GM21786 (cell line): ENCODE data around the gene PLEKHM3.

Experiments
- ATAC-seq: cut with Tn5 transposase; IDR thresholded peaks from one replicate; pipeline ENCODE4 v1.9.1; 2021; ENCODE audit not compliant: unreplicated experiment

The PLEKHM3 gene

DNA sequence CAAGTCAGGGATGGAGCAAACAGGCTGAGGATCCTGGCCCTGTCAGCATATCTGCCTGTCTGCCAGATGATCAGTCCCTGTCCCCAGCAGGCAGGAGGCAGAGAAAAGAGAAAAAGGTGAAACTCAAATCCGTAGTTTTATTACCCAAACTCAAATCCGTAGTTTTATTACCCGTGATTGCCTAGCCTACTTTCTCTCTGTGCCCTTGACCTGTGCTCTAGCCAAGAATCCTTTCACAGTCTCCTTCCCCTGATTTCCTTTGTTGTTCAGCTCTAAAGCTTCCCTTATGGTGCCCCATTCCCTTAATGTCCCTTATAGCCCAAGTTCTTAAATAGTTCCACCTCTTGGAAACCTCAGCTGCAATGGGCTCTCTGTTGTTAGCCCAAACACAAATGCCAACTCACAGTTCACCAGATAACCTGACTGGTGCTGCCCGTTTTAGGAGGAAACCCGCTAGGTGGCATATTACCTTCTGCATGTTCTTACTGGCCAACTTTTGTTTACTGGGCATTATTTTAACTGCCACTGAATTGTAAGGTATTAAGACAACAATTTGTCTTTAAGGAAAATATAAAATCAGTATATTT, 130.0 kb downstream of the PLEKHM3 start:
- ATAC-seq = no peak

DNA sequence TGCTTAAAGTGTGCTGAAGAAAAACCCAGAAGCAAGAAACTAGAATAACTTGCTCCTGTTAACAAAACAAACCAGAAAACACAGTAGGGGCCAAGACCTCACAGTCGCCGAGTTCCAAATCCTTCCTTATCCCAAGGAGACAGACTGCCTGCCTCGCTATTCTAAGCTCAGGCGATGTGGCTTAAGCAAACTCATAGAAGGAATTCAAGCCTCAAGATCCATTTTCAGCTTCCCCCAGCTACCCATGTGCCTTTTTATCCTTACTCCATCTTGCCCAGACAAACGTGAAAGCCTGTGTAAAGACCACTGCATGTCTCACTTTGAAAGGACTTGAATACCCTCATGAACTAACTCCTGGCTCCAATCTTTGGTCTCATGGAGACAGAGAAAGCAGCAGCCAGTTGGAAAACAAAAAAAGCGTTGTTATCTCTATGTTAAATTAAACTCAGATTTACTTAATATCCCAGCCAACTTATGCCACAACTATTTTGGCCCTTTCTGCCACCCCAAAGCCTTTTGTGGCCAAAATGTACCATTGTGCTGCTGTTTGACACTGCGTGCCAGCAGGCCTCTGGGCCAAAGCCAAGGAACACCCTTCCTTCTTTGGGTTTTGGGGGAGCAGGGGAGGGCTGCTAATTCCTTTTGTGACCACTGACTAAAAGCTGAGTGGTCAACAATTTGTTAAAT, 132.5 kb downstream of the PLEKHM3 start:
- ATAC-seq = no peak

DNA sequence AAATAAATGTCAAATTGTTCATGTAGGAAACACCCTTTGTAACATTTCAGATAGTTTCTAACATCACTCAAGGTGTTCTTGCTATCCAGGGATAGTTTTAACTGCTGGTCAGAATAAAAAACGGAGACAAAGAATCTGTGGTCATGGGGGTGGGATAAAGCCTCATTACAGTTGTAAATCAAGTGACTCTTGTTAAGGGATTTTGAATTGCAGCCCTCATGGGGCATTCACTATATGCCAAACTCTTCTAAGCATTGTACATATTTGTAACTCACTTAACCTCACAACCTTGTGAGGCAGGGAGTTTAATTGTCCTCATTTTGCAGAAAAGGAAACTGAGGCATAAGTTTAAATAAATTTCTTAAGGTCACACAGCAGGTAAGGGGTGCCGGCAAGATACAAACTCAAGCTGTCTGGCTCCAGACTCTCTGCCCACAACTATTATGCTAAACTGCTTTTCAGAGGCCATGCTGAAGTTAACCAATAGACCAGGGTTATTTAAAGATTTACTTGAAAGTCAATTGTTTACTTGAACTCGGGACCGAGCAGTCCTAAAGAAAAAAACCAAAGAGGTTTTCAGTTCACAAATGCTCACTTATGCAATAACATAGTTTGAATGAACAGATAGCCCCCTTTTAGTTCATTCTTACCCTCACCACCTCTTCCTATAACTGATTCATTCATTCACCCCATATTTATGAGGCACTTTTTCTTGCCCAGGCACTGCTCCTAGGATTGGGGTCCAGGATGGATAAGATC, 134.1 kb downstream of the PLEKHM3 start:
- no peak for ATAC-seq

DNA sequence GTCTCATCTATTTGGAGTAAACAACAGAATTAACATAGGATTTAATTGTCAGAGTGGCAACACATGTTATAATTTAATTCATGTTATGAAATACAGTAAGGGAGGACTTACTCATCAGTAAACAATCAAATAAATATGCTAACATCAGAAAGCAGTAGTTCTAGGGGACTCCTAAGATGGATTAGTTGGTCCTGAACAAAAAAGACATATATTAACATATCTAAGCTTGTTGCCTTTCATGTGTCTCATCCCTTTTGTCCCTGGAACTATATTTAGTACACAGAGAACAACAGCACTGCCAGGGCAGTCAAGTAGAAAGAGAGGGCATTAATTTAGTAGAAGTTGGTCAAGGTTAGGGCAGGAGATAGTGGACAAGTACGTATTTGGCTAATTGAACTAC, 137.8 kb downstream of the PLEKHM3 start:
- no peak for ATAC-seq

DNA sequence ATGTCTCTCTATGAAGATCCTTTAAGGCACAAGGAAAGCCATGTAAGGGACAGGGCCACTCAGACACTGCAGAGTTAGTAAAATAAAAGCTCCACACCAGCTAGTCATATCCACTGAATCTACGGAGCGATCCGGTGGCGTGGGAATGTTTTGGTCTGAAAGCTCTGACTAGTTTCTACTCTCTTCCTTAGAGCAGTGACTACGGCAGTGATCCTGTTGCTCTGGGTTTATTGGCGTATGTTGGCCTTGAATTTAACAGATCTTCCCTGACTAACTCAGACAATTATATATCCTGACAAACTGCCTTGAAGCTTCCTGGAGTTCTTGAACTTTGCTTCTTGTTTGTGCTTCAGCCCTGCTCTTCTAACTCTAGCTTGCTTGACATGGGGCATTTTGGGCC, 140.3 kb downstream of the PLEKHM3 start:
- no peak for ATAC-seq

DNA sequence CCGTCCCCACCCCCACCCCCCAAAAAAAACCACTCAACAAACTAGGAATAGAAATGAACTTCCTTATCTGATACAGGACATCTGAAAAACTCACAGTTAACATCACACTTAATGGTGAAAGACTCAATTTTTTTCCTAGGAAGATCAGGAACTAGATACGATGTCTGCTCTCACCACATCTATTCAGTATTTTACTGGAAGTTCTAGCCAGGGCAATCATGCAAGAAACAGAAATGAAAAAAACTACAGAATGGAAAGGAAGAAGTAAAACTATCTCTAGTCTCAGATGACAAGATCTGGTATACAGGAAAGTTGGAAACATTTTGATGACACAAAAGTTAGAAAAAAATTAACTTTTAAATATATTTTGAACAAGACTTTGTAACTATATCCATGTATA, 141.2 kb downstream of the PLEKHM3 start:
- no peak for ATAC-seq

DNA sequence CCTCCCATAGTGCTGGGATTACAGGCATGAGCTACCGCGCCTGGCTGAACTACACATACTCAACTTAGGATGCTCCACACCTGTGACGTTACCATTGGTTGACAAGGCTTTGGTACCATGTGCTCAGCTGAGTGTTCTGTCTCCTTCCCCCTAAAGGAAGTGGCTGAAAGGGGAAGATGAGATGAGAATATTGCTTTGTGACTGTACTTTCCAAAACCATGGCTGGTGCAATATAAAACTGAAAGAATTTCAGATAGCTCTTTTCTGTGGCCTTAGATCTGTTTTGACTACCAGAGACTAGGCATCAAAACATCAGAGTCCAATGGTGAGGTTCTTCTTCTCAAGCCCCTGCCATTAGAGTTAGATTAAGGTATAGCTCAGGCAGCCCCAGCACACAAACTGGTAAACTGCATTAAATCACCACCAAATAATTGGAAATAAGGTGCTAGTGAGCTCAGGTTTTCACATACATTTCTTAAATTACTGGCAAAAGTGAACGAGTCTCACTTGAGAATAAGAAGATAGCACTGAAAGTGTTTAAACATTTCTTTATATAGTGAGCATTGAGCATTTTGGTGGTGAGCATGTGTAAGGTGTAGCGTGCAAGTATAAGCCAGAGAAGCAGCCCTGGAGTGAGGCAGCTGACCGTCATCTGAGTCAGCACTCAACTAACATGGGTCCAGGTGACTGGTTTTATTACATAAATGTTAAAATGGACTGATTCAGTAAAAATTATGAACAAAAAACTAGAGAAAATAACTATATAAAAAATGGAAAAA, 142.1 kb downstream of the PLEKHM3 start:
- peak; percentile 68 for ATAC-seq

DNA sequence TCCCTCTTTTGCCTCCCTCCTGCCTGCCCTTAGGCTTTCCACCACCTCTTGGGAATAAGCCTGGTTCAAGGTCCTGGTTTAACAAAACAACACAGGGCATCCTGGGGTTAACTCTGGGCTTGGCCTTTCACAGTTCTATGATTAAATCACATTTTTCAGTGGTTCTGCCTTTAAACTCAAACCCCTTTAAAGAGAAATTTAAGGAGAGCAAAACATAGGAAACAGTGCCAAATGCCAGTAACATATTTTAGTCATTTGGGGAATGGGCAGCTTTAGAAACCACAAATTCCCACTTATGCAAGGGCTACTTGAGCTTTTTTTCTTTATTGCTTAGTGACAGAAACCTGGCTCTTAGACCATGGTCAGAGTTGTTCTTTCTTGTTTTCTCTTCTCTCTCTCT, 143.4 kb downstream of the PLEKHM3 start:
- ATAC-seq = no peak

DNA sequence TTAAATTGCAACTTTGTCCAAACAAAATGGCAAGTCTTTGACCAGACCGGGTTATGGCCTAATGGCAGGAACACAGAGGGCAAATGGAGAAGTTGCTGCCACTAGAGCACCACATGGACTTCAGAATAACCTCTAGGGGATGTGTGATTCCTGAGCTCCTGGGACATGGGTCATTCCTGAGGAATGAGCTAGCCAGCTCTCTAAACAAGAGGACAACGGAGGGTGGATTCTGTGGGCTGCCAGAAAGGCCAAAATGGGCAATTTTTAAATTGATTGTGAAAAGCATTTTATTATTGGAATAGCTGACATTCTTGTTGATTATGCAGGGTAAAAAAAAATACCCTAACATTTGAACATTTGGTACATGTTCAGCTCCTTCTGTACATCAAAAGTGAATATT, 145.8 kb downstream of the PLEKHM3 start:
- no peak for ATAC-seq

DNA sequence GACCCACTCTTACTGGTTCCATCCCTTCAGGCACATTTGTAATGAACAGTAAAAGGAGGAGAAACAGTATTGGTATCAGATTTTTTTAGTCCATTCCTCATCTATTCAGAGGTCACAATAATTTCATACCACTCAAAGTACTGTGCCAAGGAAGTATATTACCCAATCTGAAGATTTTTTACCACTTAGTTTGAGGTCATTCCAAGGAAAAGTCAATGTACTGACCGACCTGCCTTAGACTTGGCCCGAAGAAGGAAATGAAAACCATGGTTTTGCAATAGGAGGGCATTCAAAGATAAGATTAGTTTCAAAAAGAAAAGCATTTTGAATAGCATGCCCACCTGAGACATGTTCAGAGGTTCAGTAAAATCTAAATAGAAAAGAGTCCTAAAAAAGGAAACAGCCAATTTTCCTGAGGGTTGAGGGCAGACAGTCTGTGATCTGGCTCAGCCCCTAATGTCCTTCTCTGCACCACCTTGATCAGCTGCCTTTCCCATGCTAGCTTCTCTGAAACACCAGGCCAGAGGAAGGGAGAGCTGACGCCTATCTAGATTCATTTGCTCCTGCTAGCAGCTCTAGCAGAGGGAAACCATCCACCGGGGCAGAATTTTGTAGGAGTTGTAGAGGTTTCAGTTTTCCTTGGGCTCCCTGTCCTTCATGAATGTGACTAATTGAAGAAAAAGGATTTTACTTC, 148.3 kb downstream of the PLEKHM3 start:
- no peak for ATAC-seq

DNA sequence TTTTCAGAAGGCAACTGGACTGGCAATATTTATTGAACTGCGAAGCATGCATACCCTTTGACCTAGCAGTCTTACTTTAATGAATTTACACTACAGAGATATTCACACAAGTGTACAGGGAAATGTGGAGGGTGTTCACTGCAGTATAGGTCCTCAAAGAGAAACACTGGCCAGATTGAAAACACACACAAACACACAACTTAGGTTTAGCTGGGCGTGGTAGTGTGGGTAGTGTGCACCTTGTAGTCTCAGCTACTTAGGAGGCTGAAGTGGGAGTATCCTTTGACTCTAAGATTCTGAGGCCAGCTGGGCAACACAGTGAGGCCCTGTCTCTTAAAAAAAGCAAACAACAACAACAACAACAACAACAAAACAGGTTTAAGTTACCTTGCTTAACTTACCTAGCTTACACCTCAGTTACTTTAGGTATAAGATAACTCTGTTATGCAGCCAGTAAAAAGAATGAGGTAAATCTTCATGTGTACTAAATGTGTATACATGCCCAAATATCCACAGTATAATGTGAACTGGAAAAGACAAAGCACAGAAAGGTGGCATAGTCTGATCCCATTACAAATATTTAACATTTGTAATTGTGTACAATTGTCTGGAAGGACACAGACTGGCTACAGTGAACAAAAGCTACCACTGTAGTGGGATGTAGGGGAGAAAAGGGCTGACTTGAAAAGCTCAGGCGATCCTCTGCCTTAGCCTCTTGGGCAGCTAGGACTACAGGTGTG, 149.7 kb downstream of the PLEKHM3 start:
- ATAC-seq = no peak

DNA sequence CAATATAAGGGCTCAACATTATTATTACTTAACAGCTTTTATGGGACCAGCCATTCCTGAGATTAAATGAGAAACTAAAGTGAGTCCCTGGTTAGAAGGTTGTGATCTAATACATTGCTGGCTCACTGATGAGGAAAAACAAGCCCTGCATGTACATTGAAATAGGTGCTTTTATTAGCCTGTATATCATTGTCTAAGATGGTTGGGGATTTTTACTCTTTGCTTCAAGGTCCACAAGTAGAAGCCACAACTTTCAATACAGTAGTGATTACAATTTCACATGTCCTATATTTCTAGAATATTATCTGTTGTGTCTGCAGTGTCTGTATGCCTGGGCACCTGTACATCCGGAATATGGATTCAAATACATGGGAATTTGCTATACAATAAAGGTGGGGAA, 151.5 kb downstream of the PLEKHM3 start:
- peak; percentile 80 for ATAC-seq

DNA sequence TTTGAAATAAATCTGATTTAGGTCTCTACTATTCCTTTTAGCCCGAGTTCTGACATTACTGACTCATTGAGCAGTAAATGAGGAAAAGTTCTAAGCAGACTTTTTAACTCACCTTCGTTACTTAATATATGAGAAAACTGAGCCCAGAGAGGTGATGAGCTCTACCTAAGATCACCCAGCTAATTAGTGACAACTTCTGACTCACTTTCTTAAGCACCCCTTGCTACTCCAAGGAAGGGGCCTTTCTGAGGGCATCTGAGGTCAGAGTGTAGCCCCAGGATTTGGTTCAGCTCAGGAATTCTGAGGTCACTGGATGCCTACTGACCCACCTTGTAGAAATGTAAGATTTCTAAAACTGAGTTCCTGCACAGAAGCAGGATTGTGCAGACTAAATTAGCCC, 153.4 kb downstream of the PLEKHM3 start:
- no peak for ATAC-seq

DNA sequence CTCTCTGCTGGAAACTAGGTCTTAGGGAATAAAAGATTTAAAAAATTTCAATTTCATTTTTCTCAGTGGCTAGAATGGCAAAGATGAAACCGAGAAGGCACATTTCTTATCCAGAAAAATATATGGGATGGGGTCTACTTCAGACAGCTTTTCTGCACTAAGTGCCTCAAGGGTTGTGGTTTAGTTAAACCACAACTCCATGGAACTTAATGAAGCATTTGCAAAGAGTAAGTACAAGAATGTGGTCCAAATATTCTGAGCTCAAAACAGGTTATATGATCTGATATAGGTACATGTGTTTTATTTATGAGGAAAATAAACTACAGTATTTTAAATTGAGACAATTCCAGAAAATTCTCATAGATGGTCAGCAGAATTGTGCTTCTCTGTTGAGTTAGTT, 153.8 kb downstream of the PLEKHM3 start:
- ATAC-seq = no peak

DNA sequence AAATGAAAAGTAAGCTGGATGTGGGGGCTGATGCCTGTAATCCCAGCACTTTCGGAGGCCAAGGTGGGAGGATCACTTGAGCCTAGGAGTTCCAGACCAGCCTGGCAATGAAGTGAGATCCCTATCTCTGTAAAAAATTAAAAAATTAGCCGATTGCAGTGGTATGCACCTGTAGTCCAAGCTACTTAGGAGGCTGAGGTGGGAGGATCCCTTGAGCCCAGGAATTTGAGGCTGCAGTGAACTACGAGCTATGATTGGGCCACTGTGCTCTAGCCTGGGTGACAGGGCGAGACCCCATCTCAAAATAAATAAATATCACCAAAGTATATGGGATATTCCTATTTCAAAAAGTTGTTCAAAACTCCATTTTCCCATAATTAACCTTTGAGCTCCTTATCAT, 154.5 kb downstream of the PLEKHM3 start:
- ATAC-seq = no peak

DNA sequence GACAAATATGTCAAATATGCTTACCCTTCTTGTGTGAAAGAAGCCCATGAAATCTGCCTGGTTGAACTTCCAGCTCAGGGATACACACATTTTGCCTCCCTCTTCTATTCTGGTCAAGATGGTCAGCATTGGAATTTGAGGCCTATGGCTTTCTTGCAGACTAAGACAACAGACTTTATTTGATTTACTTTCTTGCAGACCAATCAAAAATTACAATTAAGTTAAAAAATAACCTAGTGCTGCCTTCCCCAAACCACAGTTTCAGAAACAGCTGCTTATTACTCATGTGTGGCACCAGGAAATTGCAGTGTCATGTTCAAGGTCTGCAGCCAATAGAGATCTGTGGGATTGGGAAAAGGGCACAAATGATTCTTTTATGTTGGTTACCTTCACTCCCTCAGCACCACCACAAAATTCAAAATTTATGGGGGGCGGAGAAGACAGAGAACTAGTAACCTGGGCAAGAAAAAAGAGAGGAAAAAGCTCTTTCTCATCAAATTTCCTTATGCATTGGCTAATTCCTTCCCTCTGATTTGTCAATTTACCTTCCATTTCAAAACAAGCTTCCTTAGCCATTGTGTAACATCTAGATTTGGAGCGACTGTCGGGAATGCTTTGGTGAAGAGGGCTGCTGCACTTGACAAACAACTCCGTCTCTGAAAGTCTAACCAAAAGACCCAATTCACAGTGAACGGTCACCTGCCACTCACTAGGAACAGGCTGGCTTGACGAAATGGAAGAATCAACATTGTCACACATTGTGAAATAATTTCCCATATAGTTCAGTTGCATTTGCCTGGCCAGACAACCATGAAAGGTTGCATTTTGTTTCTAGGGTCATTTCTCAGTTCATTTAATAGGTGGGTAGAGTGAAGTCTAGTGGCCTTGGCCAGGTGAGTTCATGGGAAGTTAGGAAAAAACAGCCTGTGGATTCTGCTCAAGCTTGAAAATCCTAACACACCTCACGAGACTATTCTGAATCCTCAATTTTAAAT, 155.2 kb downstream of the PLEKHM3 start:
- peak; percentile 47 for ATAC-seq

DNA sequence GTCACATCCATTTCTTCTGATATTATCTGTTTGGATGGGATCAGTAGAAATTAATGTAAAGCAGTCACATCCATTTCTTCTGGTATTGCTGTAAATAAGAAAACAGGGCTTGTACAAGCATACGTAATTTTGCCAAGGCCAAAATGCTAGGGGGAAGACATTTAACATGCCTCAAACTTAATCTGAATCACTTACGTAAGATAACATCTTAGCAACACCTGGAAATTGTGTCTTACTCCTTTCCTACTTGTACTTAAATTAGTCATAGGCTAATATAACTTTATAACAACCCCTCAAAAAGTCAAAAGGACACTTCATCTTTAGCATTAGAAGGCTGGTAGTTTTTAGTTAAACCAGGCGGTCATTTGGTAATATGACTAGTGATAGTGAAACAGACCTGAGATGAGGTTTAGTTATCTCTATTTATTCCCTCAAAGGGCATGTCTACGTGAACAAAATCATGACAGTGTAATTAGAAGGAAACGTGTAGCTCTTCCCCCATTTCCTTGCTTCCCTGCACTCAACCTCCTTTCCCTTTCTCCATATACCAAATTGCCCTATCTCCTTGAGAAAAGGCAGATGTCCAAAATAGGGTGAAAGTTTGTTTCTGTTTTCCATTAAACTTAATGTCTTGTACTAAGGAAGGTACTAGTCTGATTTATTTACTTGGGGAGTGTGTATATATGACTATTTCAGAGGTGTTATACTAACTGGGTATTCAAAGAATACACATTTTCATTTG, 156.3 kb downstream of the PLEKHM3 start:
- ATAC-seq = no peak

DNA sequence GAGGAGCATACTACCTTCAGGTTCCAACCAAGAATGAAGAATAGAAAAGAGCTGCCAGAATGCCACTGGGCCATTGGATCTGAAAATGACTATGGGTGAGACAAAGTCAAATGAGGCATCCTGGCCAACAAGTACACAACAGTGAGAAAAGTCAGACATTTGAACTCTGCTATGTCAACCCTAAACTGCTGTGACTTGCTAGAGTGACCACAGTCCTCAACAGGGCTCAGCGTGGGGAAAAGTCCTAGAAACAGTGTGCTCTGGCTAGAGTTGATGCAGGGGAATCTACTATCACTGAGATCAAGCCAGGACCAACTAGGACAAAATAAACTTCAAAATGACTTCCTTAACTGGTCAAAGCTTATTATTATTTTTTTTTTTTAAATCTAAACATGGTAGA, 157.4 kb downstream of the PLEKHM3 start:
- no peak for ATAC-seq
